Tibial artery (tissue), 4 donors: ENCODE data around the gene NEMF.

Experiments
- DNase-seq, 2 donors: peaks; one replicate each; pipeline ENCODE4 v3.0.0-alpha.2; 2019
- H3K27ac ChIP-seq, 2 donors: fragments of 200-600 bp; sonication (generic) in 1 of 2; 1 replicate in 1 of 2; 2 replicates in 1 of 2; pipeline ENCODE4 v1.5.1; 2018 to 2019; ENCODE audit warnings: mild to moderate bottlenecking in 1 of 2
- H3K27me3 ChIP-seq, 2 donors: fragments of 200-600 bp; sonication (generic) in 1 of 2; one replicate each; pipeline versions ENCODE4 v1.5.1 to v1.6.0; 2016 to 2019
- H3K36me3 ChIP-seq, 3 donors: fragments of 200-600 bp; sonication (generic) in 2 of 3; one replicate each; pipeline ENCODE4 v1.5.1; 2016 to 2019; ENCODE audit warnings: mild to moderate bottlenecking in 2 of 3
- H3K4me1 ChIP-seq, 4 donors: fragments of 200-600 bp; sonication (generic) in 2 of 4; 1 replicate in 3 of 4; 2 replicates in 1 of 4; pipeline ENCODE4 v1.5.1; 2016 to 2019
- H3K4me3 ChIP-seq, 2 donors: fragments of 200-600 bp; sonication (generic) in 1 of 2; 1 replicate in 1 of 2; 2 replicates in 1 of 2; pipeline ENCODE4 v1.5.1; 2018 to 2019; ENCODE audit warnings: mild to moderate bottlenecking in 2 of 2
- H3K9me3 ChIP-seq, 3 donors: fragments of 200-600 bp; sonication (generic) in 1 of 3; one replicate each; pipeline ENCODE4 v1.5.1; 2016 to 2019
- intact Hi-C: fragments of 100-400 bp; cut with DNase I; formaldehyde crosslinking; loops from one replicate; pipeline ENCODE4 v1.15.0; 2023; ENCODE audit warnings: low total_unique reads
- TF ChIP-seq, protein P1 (sequence below), 2 experiments: fragments of 200-600 bp in 1 of 2; fragments of 450-650 bp in 1 of 2; IDR thresholded peaks; one replicate each; pipeline ENCODE4 v1.5.1; 2017 to 2019; ENCODE audit warnings: antibody characterized with exemption in 2 of 2, mild to moderate bottlenecking in 1 of 2, moderate library complexity in 1 of 2

Gene NEMF

DNA sequence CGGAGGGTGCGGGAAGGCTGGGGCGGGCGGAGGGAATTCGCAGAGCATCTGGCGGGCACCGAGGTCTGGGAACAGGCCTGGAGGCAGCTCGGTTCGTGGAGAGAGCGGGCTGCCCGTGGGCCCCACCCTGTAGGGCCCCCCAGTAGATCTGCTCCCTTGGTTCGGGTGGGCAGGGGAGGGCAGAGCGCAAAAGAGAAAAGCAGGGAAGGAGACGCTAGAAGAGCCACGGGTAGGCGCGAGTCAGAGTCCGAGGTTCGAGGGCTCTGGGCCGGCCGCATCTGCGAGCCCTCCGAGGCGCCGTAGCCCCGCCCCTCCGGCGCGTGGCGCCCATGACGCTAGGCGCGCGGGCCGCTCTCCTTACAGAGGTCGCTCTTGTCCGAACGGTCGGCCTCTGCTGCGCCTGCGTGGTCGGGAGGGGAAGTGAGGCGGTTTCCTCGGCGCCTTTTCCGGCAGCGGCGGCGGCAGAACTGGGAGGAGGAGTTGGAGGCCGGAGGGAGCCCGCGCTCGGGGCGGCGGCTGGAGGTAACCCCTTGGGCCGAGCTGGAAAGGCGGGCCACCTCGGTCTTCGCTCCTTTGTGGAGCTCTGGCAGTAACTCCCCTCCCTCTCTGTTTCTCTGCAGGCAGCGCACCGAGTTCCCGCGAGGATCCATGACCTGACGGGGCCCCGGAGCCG lies 40.2 kb upstream of the NEMF start, which contains the start of gene ARF6:
Gene ARF6, plus strand, starts transcription at position 447 of the 673 bp plus-strand sequence. CDS start 655 bp downstream, outside the sequence.
- H3K4me1 ChIP-seq = peaks cover 0 to 46% (median 24%) of the 10 kb centered on the region in 4 donors
- H3K4me3 ChIP-seq = peak within 1 kb of the TSS; percentile 84 to 93
- peak within 1 kb of the TSS; percentile 95 to 99 for H3K27ac ChIP-seq
- intact Hi-C loops = loop anchor here (5.0 kb wide), 1 partner anchor 90 kb away; no protein-coding TSS in a partner anchor
- no peaks in the 10 kb centered on the region for H3K27me3 ChIP-seq
- no peaks in the 10 kb centered on the region for H3K9me3 ChIP-seq
- peak; percentile 98 to 99 for DNase-seq
- TF ChIP-seq, protein P1, sequence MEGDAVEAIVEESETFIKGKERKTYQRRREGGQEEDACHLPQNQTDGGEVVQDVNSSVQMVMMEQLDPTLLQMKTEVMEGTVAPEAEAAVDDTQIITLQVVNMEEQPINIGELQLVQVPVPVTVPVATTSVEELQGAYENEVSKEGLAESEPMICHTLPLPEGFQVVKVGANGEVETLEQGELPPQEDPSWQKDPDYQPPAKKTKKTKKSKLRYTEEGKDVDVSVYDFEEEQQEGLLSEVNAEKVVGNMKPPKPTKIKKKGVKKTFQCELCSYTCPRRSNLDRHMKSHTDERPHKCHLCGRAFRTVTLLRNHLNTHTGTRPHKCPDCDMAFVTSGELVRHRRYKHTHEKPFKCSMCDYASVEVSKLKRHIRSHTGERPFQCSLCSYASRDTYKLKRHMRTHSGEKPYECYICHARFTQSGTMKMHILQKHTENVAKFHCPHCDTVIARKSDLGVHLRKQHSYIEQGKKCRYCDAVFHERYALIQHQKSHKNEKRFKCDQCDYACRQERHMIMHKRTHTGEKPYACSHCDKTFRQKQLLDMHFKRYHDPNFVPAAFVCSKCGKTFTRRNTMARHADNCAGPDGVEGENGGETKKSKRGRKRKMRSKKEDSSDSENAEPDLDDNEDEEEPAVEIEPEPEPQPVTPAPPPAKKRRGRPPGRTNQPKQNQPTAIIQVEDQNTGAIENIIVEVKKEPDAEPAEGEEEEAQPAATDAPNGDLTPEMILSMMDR (IDR thresholded peaks at IDR 0.05) = peak; percentile 16 to 25
- H3K36me3 ChIP-seq = peaks cover 0 to 18% (median 4%) of the 10 kb centered on the region in 3 donors

DNA sequence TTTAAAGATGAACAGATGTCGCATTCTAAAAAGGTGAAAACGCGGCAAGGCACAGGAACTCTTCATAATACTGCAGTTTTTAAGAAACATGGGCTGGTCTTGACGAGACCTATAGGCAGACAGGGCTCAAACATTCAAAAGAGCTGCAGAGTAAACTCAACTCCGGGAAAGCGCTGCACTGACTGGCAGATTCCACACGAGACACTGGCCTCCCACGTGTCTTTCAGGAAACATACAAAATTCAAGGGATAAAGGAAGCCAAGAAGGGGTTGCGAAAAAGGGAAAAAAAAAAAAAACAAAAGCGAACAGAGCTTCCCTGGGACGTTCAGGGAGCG lies 39.7 kb upstream of the NEMF start:
- Histone ChIP-seq H3K4me1 (peaks cover 0 to 41% (median 21%) of the 10 kb centered on the region in 4 donors), H3K9me3 (no peaks in the 10 kb centered on the region), H3K27me3 (no peaks in the 10 kb centered on the region), H3K27ac (peak overlapping the region; percentile 95 to 99), H3K36me3 (peaks cover 0 to 18% (median 4%) of the 10 kb centered on the region in 3 donors), H3K4me3 (peak overlapping the region; percentile 84 to 93)
- DNase-seq = peak in 1 of 2 donors; percentile 65
- TF ChIP-seq, protein P1 (IDR thresholded peaks at IDR 0.05) = no peak
- intact Hi-C loops = loop anchor here (5.0 kb wide), 1 partner anchor 90 kb away; no protein-coding TSS in a partner anchor

DNA sequence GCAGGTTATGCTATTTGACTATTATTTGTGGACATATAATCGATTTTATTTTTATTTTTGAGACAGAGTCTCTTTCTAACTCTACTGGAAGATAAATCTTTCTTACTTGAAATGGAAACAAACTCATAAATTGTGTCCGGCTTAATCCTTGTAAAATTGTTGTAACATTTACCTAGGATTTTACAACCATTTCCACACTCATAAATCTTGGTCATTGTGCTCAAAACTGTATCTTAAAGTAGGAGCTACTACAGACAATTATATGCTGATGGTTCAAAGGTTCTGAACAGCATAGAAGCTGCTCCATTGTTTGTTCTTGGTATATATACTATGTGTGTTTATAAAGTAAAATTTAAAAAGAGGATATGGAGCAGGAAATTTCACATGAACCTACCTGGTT lies 35.7 kb upstream of the NEMF start:
- Histone ChIP-seq H3K4me3 (no peak overlapping the region), H3K27ac (no peak overlapping the region), H3K4me1 (peaks cover 0 to 7% (median 5%) of the 10 kb centered on the region in 4 donors), H3K36me3 (no peaks in the 10 kb centered on the region), H3K9me3 (no peaks in the 10 kb centered on the region), H3K27me3 (no peaks in the 10 kb centered on the region)
- DNase-seq = no peak
- intact Hi-C loops = no loop called here
- TF ChIP-seq, protein P1 (IDR thresholded peaks at IDR 0.05) = no peak

DNA sequence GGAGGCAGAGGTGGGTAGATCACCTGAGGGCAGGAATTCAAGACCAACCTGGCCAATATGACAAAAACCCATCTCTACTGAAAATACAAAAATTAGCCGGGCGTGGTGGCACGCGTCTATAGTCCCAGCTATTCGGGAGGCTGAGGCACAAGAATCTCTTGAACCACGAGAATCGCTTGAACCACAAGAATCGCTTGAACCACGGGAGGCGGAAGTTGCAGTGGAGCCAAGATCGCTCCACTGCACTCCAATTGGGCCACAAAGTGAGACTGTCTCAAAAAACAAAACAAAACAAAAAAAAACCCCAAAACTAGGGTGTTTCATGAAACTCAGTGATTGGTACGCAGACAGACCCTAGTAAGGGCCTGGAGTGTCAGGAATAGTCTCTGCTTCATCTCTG lies 33.9 kb upstream of the NEMF start:
- intact Hi-C loops = no loop called here

DNA sequence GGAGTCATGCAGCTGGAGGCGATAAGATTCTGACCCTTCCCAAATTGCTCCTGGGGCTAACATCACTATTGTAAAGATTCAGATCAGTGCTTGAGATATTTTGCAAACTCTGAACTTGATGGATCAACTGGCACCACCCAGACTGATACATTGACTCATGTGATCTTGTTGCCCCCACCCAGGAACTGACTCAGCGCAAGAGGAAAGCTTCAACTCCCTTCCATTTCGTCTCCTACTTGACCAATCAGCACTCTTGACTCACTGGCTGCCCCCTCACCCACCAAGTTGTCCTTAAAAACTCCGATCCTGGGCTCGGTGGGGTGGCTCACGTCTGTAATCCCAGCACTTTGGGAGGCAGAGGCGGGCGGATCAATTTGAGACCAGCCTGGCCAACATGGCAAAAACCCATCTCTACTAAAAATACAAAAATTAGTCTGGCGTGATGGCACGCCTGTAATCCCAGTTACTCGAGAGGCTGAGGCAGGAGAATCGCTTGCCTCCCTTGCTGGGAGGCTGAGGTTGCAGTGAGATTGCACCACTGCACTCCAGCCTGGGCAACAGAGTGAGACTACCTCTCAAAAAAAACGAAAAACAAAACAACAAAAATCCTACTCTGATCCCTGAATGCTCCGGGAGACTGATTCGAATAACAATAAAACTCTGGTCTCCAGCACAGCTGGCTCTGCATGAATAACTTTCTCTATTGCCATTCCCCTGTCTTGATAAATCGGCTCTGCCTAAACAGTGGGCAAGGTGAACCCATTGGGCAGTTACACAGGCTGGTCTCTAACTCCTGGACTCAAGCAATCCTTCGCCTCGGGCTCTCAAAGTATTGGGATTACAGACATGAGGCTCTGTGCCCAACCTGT lies 30.5 kb upstream of the NEMF start:
- intact Hi-C loops = loop anchor here (5.0 kb wide), 2 partner anchors 219 to 469 kb away; no protein-coding TSS in a partner anchor
- Histone ChIP-seq H3K27me3 (no peaks in the 10 kb centered on the region), H3K4me3 (no peak overlapping the region), H3K4me1 (no peaks in the 10 kb centered on the region), H3K36me3 (no peaks in the 10 kb centered on the region), H3K27ac (no peak overlapping the region), H3K9me3 (no peaks in the 10 kb centered on the region)
- DNase-seq = no peak
- TF ChIP-seq, protein P1 (IDR thresholded peaks at IDR 0.05) = no peak

More for the DNA sequence above, 33.9 kb upstream of the NEMF start:
- Histone ChIP-seq H3K36me3 (no peaks in the 10 kb centered on the region), H3K27ac (no peak overlapping the region), H3K9me3 (no peaks in the 10 kb centered on the region), H3K4me3 (no peak overlapping the region), H3K4me1 (peaks cover 0 to 1% (median 0%) of the 10 kb centered on the region in 4 donors), H3K27me3 (no peaks in the 10 kb centered on the region)
- TF ChIP-seq, protein P1 (IDR thresholded peaks at IDR 0.05) = no peak
- no peak for DNase-seq
